ENCODE data around the gene EIF5. TPM values are rescaled to one million over a fixed set of nuclear protein-coding genes. Genes with fewer than 3 reads are reported as not detected.

EIF5 gene
- total RNA-seq (294 and 313 TPM in 2 replicates), polyA plus RNA-seq (145 and 175 TPM in 2 replicates), polyA minus RNA-seq (137 and 162 TPM in 2 replicates), Bru-seq, nascent RNA (percentile 99 among the genes with signal in this experiment), BruChase-seq, experiment 1, labeled RNA remaining after a 6-hour chase (percentile 98 among the genes with signal in this experiment), BruChase-seq, experiment 2, labeled RNA remaining after a 2-hour chase (percentile 99 among the genes with signal in this experiment)
- 210 and 217 TPM in 2 replicates for polyA plus RNA-seq (2011; cell fraction: cytosol; rRNA removed)
- polyA plus RNA-seq (2011; cell fraction: nucleus; rRNA removed) = 287 and 322 TPM in 2 replicates
- polyA plus RNA-seq (2012) = 214 and 322 TPM in 2 replicates
- 125 TPM for polyA minus RNA-seq (2011; cell fraction: cytosol; rRNA and poly(A)+ RNA removed)
- 236 and 271 TPM in 2 replicates for polyA minus RNA-seq (2011; cell fraction: nucleus; rRNA and poly(A)+ RNA removed)
- long read RNA-seq, full-length matches to known transcripts = 827 of 1,102 reads
- long read RNA-seq, partial matches to known transcripts = 180 of 1,102 reads
- long read RNA-seq, other reads (novel, unspliced or antisense) = 95 of 1,102 reads

- CTCF ChIA-PET = interaction anchor here (0.9 to 2.7 kb wide), 3 partner anchors 21 to 145 kb away, joined by 3 to 30 read pairs (median 3); no protein-coding TSS in a partner anchor
- Histone ChIP-seq H3K27ac (ENCODE audit: insufficient read depth, low read depth, low read length) (peak within 1 kb of the TSS; percentile 93), H2AFZ (ENCODE audit: low read depth, low read length) (peak within 1 kb of the TSS; percentile 82), H3K36me3 (ENCODE audit: control insufficient read depth in 2 of 2, extremely low read depth in 1 of 2, insufficient read depth in 2 of 2, low read length in 2 of 2) (peaks cover 28 to 33% of the 10 kb centered on the region in 2 experiments), H3K4me2 (ENCODE audit: insufficient read depth, low read length) (peak within 1 kb of the TSS; percentile 77), H3K4me3 (replicated peaks in 1 of 3; ENCODE audit: insufficient read depth in 1 of 3, low read depth in 1 of 3, low read length in 3 of 3) (peak within 1 kb of the TSS; percentile 59 to 99 (median 78)), H3K9me1 (replicated peaks; ENCODE audit: control insufficient read depth, extremely low read depth, insufficient read depth, low read length) (no peaks in the 10 kb centered on the region), H3K27me3 (ENCODE audit: control insufficient read depth in 2 of 2, insufficient read depth in 2 of 2, low read length in 2 of 2) (peaks cover 0 to 6% of the 10 kb centered on the region in 2 experiments), H3K4me1 (ENCODE audit: control insufficient read depth, extremely low read depth, insufficient read depth, low read length) (peaks cover 12% of the 10 kb centered on the region), H3K79me2 (ENCODE audit: control insufficient read depth, insufficient read depth, low read length) (peaks cover 42% of the 10 kb centered on the region), H3K9me3 (replicated peaks; ENCODE audit: control insufficient read depth, insufficient read depth, low read length) (no peaks in the 10 kb centered on the region), H3K9ac (replicated peaks; ENCODE audit: extremely low read depth, insufficient read depth, low read length) (peak within 1 kb of the TSS; percentile 99), H4K20me1 (replicated peaks; ENCODE audit: control insufficient read depth, extremely low read depth, insufficient read depth, low read length) (peaks cover 7% of the 10 kb centered on the region)
- peak; percentile 99 for DNase-seq (ENCODE audit: low read depth, low spot score)
- no TSS peak for BruUV-seq (replicated peaks)
- dilution Hi-C loops (cut with MboI; ENCODE audit: extremely low pct_ligation_motif_present, low sequenced_read_pairs) = no loop called here
- peak; percentile 85 for FAIRE-seq
- TF ChIP-seq, protein P1, sequence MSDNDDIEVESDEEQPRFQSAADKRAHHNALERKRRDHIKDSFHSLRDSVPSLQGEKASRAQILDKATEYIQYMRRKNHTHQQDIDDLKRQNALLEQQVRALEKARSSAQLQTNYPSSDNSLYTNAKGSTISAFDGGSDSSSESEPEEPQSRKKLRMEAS (IDR thresholded peaks at IDR 0.05; ENCODE audit: insufficient read depth, insufficient read length) = no peak
- no peak for TF ChIP-seq JUN (IDR thresholded peaks at IDR 0.05; ENCODE audit: borderline replicate concordance, insufficient read depth, insufficient read length, low read depth)
- TF ChIP-seq GATA2 (IDR thresholded peaks at IDR 0.05; ENCODE audit: insufficient read depth, insufficient read length, low read depth, low read length) = no peak
- TF ChIP-seq MYC (IDR thresholded peaks at IDR 0.05; ENCODE audit: low read depth, low read length) = no peak
- peak; percentile 99 for TF ChIP-seq POLR2A (IDR thresholded peaks at IDR 0.05; ENCODE audit: low read depth, low read length)
- no peak for TF ChIP-seq EZH2 (IDR thresholded peaks at IDR 0.05; ENCODE audit: borderline replicate concordance, low read depth, low read length, severe bottlenecking)
- TF ChIP-seq, protein P2, sequence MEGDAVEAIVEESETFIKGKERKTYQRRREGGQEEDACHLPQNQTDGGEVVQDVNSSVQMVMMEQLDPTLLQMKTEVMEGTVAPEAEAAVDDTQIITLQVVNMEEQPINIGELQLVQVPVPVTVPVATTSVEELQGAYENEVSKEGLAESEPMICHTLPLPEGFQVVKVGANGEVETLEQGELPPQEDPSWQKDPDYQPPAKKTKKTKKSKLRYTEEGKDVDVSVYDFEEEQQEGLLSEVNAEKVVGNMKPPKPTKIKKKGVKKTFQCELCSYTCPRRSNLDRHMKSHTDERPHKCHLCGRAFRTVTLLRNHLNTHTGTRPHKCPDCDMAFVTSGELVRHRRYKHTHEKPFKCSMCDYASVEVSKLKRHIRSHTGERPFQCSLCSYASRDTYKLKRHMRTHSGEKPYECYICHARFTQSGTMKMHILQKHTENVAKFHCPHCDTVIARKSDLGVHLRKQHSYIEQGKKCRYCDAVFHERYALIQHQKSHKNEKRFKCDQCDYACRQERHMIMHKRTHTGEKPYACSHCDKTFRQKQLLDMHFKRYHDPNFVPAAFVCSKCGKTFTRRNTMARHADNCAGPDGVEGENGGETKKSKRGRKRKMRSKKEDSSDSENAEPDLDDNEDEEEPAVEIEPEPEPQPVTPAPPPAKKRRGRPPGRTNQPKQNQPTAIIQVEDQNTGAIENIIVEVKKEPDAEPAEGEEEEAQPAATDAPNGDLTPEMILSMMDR (IDR thresholded peaks at IDR 0.05; ENCODE audit: extremely low read depth in 1 of 2, insufficient read depth in 1 of 2, low read depth in 1 of 2, low read length in 2 of 2) = no peak
- peak; percentile 99 for TF ChIP-seq POLR2AphosphoS5 (IDR thresholded peaks at IDR 0.05; ENCODE audit: insufficient read depth, low read depth, low read length)
- no peak for TF ChIP-seq FOS (IDR thresholded peaks at IDR 0.05; ENCODE audit: borderline replicate concordance, insufficient read depth, low read length)
- intact Hi-C loops (cut with micrococcal nuclease) = loop anchor here (1.0 kb wide), 1 partner anchor 51 kb away; the partner anchor contains the start of gene MARK3
- POLR2A ChIA-PET = interaction anchor here (0.6 to 3.3 kb wide), 12 partner anchors 11 to 319 kb away, joined by 3 to 39 read pairs (median 4); no protein-coding TSS in a partner anchor
These were observed at the start of gene EIF5 for GRCh38 chr14:103333754-103334643. TSS of gene EIF5 (plus strand) at chr14:103334237. CDS start at chr14:103335861, 1,624 bp downstream.

Measured in endothelial cell of umbilical vein (primary cell).